GM12892 (cell line): ENCODE results near the gene ADORA2B.

Source experiments
- DNase-seq: peaks from one replicate; pipeline ENCODE4 v3.0.0; 2011; ENCODE audit not compliant: insufficient read length
- FAIRE-seq: peaks from 2 replicates; lab custom pipeline; 2011; peaks lifted over from hg19 to GRCh38; lab: Jason Lieb, UNC
- POLR2A ChIP-seq: IDR thresholded peaks from 2 replicates; pipeline ENCODE4 v1.6.1; 2011; ENCODE audit warnings: low read depth, low read length, control low read depth
- POLR2AphosphoS5 ChIP-seq: IDR thresholded peaks from 2 replicates; pipeline ENCODE4 v1.6.1; 2011; ENCODE audit warnings: low read depth, low read length, control low read depth
- TAF1 ChIP-seq: IDR thresholded peaks from 2 replicates; pipeline ENCODE4 v1.6.1; 2011; ENCODE audit warnings: low read depth, mild to moderate bottlenecking, control low read depth, low read length, borderline replicate concordance

The ADORA2B gene

DNA sequence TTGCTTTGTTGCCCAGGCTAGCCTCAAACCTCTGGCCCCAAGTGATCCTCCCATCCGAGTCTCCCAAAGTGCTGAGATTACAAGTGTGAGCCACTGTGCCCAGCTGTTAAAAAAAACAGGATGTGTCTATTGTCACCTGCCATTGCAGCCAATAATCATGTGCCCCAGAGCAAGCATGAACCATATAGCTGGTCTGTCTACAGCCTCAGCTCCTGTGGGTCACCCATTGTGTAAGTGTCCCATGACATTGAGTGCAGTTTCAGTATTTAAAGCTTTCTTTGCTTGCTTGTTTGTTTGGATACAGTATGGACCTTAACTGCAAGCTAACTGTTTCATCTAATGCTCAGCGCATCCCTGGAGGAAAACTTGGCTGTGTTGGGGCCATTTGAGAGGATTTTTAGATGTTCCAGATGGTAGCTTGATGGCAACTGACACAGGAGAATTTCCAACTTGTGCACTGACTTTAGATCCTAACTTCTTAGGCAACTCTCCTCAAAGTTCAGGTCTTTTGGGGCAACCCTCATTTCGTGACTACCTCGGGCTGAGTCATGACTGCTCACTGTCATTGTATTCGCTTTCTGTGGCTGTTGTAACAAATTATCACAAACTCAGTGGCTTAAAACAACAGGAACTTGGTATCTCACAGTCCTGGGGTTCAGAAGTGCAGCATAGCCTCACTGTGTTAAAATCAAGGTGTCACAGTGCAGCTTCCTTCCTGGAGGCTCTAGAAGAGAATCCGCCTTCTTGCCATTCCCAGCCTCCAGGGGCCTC lies 30.3 kb upstream of the ADORA2B start:
- no peak for DNase-seq
- no peak for TF ChIP-seq POLR2AphosphoS5
- TF ChIP-seq TAF1: no peak
- TF ChIP-seq POLR2A: no peak
- no peak for FAIRE-seq

DNA sequence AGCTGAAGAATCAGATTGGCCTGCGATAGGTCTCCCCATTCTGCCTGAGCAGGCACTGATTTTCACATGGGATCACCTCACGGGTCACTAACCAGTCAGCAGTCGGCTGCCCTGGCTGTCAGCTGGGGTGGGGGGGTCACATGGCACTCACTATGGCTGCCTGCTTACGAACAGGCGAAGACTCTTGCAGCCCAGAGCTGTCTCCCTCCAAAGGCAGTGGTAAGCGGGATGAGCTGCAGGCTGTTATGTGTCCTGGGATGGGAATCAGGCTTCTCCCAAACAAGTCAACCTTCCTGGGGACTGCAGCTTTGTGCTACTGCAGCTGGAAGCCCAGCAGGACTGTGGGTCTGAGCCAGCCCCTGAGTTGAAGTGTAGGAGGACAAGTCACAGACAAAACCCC lies 29.0 kb upstream of the ADORA2B start:
- FAIRE-seq: no peak
- DNase-seq: no peak
- TF ChIP-seq POLR2AphosphoS5: no peak
- TF ChIP-seq POLR2A: no peak
- TF ChIP-seq TAF1: no peak

DNA sequence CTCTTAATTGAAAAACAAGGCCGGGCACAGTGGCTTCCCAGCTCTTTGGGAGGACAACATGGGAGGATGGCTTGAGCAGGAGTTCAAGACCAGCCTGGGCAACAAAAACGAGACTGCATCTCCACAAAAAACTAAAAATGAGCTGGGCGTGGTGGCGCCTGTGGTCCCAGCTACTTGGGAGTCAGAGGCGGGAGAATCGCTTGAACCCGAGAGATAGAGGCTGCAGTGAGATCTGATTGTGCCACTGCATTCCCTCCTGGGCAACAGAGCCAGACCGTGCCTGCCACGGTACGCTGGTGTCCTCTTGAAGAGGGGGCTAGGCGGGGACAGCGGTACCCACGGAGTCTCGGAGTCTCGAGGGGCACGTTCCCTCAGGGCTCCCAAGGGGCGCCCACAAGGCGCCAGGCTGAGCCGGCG lies 27.9 kb upstream of the ADORA2B start:
- FAIRE-seq: no peak
- no peak for DNase-seq
- TF ChIP-seq TAF1 (no peak), POLR2A (no peak), POLR2AphosphoS5 (no peak)

DNA sequence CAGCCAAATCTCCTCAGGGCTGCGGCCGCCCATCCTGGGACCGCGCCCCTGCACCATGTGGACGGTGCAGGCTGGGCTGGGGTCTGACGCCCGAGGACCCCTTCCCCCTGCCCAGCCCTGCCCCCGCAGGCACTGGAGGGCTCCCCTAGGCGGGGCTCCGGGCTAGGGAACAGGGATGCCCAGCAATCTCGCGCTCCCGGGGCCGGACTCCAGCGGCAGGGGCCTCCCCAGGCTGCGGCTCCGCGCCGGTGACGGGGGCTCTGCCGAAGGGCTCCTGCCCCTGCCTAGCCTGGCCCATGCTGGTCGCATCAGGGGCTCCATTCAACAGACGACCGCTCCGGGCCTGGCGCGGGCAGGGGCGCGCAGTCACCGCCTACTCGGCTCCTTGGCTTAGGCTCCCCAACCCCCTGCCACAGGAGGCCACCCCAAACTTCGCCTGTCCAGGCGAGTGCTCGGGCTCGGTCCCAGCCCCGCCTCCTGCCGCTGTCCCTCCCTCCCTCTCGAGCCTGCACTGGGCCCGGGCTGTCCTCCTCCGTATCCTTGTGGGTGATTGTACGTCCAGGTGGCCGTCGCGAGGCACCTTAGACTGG lies 27.4 kb upstream of the ADORA2B start:
- DNase-seq: no peak
- TF ChIP-seq POLR2A (no peak), TAF1 (no peak), POLR2AphosphoS5 (no peak)
- no peak for FAIRE-seq

DNA sequence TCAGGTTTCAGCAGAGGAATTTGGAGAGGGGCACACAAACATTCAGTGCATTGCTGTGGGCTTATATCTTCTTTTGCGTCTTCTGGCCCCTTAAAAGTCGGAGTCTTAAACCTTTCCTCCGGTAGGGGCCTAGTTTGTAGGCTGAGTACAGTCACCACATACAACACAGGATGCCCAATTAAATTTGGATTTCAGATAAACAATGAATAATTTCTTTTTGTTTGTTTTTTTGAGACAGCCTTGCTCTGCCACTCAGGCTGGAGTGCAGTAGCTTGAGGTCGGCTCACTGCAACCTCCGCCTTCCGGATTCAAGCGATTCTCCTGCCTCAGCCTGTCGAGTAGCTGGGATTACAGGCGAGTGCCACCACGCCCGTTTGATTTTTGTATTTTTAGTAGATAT lies 26.7 kb upstream of the ADORA2B start:
- no peak for FAIRE-seq
- DNase-seq: no peak
- no peak for TF ChIP-seq TAF1
- TF ChIP-seq POLR2A: no peak
- TF ChIP-seq POLR2AphosphoS5: no peak

DNA sequence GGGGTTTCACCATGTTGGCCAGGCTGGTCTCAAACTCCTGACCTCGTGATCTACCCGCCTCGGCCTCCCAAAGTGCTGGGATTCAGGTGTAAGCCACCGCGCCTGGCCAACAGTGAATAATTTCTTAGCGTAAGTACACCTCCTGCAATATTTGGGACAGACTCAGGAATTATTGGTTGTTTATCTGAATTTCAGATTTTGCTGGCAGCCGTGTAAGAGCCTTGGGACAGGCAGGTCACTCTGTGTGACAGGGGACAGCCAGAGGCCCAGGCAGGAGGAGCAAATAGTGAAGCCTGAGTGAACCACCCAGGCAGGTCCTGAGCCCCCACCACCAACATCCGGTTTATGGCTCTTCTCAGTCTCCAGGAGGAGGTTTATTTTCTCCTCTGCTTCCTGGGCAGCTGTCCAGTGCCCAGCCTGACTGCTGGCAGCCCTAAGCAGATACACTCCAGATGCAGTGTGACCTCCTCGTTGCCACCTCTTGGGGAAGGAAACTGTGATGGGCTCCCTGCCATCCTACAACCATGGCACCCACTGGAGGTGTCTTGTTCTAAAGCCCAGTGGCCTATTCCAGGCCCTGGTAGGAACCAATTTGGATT lies 26.2 kb upstream of the ADORA2B start:
- no peak for TF ChIP-seq POLR2AphosphoS5
- TF ChIP-seq POLR2A: no peak
- no peak for TF ChIP-seq TAF1
- FAIRE-seq: no peak
- DNase-seq: no peak

DNA sequence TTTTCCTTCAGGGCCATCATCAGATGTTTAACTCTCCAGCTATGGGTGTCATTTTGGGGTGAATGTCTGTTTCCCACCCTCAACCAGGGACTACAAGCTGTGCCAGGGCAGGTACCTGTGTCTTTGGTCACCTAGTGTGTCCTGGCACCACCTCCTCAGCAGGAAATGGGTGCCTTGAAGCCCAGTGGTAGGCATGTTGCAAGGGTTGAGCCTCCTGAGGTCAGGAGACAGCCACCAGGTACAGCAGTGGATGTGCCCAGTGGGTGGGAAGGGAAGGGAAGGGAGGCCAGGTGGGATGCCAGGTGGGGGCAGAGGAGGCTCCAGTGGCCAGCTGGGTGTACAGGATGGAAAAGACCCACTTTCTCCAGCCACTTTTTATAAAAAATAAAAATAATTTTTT lies 25.5 kb upstream of the ADORA2B start:
- DNase-seq (no peak), FAIRE-seq (no peak)
- TF ChIP-seq TAF1 (no peak), POLR2AphosphoS5 (no peak), POLR2A (no peak)

DNA sequence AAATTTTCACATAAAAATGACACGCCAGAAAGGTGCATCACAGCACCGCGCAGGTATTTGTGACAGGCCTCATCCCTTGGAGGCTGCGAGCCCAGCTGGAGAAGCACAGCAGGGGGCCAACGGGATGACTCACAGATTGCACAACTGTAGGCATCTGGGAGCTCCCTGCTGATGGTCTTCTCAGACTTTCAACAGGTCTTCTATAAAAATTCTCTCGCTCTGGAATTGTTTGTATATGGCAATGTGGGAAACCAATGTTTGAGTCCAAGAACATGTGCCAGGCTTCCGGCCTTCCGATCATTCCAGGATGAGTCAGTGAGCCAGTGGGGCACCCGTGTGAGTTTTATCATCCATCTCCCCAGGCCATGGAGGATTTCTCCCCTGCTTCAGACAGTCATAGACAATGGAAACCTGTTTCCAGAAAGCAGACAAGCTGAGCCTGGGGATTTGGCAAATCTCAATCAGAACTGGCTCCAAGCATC lies 24.1 kb upstream of the ADORA2B start:
- DNase-seq: no peak
- TF ChIP-seq POLR2AphosphoS5 (no peak), TAF1 (no peak), POLR2A (no peak)
- FAIRE-seq: no peak

DNA sequence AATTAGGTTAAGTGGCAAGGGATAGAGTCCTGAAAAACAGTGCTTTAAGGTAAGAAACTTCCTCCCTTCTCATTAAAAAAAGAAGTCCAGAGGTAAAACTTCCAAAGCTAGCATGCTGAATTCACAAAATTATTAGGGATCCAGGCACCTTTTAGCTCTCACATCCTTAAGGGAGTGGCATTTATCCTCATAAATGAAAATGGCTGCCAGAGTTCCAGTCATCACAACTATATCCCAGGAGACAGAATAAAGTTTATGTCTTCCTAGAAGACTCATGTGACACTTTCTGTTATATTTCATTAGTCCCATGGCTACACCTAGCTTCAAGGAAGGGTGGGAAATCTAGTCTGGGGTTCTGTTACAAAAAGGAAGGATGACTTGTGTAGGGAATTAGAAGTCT lies 23.3 kb upstream of the ADORA2B start:
- FAIRE-seq (no peak), DNase-seq (no peak)
- no peak for TF ChIP-seq POLR2A
- no peak for TF ChIP-seq POLR2AphosphoS5
- no peak for TF ChIP-seq TAF1

DNA sequence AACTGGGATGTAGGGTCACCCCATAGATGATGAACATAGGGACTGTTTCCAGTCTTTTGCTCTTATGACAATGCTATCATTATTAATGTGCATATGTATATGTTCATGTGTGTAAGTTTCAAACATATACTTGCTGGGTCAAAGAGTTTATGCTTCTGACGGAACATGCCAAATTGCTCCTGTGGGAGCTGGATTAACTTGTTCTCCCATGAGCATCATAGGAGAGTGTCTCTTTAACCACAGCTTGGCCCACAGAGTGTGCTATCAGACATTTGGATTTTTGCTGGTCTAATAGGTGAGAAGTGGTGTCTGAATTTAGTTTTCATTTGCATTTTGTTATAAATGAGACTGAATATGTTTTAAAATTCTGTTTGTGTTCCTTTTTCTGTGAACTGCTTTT lies 22.3 kb upstream of the ADORA2B start:
- FAIRE-seq (no peak), DNase-seq (no peak)
- TF ChIP-seq POLR2AphosphoS5 (no peak), TAF1 (no peak), POLR2A (no peak)

DNA sequence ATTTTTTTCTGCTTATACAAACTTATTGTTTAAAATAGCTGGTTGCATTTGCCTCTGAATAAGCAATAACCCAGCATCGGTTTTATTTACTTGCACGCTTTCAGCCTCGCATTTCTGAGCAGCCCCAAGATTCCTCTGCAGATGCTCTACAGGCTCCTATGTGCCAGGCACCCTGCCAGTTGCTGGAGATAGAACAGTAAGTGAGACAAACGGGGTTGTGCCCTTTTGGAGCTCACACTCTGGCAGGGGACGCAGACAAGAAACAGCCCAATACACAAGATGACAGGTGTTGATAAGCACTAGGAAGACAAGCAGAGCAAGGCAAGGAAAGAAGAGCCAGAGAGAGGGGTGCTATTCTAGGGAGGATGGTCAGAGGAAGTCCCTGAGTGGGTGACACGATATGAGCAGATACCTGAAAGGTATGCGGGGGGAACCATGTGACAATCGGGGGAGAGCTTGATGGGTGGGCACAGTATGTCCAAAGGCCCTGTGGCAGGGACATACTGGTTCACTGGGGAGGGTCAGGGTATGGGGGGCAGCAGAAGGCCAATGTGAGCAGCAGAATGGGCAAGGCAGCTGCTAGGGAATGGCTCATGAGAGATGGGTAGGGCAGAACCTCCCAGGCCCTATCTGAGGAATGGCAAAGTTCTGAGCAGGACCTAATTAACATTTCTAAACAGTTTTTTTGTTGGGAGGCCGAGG lies 18.7 kb upstream of the ADORA2B start:
- no peak for FAIRE-seq
- DNase-seq: no peak
- TF ChIP-seq POLR2AphosphoS5: no peak
- no peak for TF ChIP-seq TAF1
- no peak for TF ChIP-seq POLR2A

DNA sequence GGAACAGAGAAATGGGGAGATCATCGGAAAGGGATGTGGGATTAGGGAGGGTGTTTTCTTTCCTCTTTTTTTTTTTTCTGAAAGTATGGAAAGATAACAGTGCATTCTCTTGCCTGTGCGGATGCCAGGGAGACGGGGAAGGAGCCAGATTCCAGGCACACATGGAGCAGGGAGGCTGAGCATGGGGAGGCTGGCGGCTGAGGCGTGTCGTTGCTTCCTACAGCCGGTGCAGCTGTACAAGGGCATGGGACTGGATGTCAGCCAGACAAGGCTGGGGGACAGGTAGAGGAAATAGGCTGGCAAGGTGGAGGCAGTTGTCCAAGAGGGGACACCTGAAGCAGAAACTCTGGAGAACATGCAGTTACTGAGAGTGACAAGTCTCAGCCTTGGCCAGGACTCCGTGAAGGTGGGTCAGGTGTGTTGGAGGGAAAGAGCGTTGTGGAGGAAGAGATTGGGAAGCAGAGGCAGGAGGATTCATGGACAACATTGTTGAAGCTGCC lies 16.6 kb upstream of the ADORA2B start:
- no peak for TF ChIP-seq POLR2A
- TF ChIP-seq POLR2AphosphoS5: no peak
- TF ChIP-seq TAF1: no peak
- DNase-seq (no peak), FAIRE-seq (no peak)
